Measurements from ENCODE around the gene ADAD2.

- TF ChIP-seq GABPA (IDR thresholded peaks at IDR 0.05 in 1 of 2, conservative IDR thresholded peaks at IDR 0.05 in 1 of 2): no peak
- TF ChIP-seq, protein P1, sequence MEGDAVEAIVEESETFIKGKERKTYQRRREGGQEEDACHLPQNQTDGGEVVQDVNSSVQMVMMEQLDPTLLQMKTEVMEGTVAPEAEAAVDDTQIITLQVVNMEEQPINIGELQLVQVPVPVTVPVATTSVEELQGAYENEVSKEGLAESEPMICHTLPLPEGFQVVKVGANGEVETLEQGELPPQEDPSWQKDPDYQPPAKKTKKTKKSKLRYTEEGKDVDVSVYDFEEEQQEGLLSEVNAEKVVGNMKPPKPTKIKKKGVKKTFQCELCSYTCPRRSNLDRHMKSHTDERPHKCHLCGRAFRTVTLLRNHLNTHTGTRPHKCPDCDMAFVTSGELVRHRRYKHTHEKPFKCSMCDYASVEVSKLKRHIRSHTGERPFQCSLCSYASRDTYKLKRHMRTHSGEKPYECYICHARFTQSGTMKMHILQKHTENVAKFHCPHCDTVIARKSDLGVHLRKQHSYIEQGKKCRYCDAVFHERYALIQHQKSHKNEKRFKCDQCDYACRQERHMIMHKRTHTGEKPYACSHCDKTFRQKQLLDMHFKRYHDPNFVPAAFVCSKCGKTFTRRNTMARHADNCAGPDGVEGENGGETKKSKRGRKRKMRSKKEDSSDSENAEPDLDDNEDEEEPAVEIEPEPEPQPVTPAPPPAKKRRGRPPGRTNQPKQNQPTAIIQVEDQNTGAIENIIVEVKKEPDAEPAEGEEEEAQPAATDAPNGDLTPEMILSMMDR (IDR thresholded peaks at IDR 0.05; ENCODE audit: low read depth, low read length, missing input control): no peak
- no peak for TF ChIP-seq RXRA (IDR thresholded peaks at IDR 0.05)
- TF ChIP-seq RAD21 (IDR thresholded peaks at IDR 0.05): no peak
- TF ChIP-seq JUND (IDR thresholded peaks at IDR 0.05): no peak
- TF ChIP-seq, protein P2, sequence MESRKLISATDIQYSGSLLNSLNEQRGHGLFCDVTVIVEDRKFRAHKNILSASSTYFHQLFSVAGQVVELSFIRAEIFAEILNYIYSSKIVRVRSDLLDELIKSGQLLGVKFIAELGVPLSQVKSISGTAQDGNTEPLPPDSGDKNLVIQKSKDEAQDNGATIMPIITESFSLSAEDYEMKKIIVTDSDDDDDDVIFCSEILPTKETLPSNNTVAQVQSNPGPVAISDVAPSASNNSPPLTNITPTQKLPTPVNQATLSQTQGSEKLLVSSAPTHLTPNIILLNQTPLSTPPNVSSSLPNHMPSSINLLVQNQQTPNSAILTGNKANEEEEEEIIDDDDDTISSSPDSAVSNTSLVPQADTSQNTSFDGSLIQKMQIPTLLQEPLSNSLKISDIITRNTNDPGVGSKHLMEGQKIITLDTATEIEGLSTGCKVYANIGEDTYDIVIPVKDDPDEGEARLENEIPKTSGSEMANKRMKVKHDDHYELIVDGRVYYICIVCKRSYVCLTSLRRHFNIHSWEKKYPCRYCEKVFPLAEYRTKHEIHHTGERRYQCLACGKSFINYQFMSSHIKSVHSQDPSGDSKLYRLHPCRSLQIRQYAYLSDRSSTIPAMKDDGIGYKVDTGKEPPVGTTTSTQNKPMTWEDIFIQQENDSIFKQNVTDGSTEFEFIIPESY (IDR thresholded peaks at IDR 0.05): no peak
- no peak for TF ChIP-seq MAX (IDR thresholded peaks at IDR 0.05)
- no peak for TF ChIP-seq TAF1 (conservative IDR thresholded peaks at IDR 0.05)
- no peak for TF ChIP-seq REST (IDR thresholded peaks at IDR 0.05)
- TF ChIP-seq FOXA1 (IDR thresholded peaks at IDR 0.05): no peak
- no peak for TF ChIP-seq EGR1 (IDR thresholded peaks at IDR 0.05; ENCODE audit: low read depth in 2 of 2)
- TF ChIP-seq YY1 (IDR thresholded peaks at IDR 0.05): no peak
- no peak for TF ChIP-seq HNF4A (conservative IDR thresholded peaks at IDR 0.05)
- no peak for TF ChIP-seq HNF4G (IDR thresholded peaks at IDR 0.05)
Measured at GRCh38 chr16:84143784-84144199, 47.2 kb upstream of the ADAD2 start.

Data from liver (tissue), 3 donors.